ENCODE results near the gene POLR2E. TPM values are rescaled to one million over a fixed set of nuclear protein-coding genes. Genes with fewer than 3 reads are reported as not detected.
A peak's percentile ranks its signal among the peaks of the same experiment; 100 is the strongest.

Gene POLR2E
- polyA plus RNA-seq, 1 donor (not counting 4 experiments of a cell fraction or from before 2014, with no cell fraction given), result 178 TPM

DNA sequence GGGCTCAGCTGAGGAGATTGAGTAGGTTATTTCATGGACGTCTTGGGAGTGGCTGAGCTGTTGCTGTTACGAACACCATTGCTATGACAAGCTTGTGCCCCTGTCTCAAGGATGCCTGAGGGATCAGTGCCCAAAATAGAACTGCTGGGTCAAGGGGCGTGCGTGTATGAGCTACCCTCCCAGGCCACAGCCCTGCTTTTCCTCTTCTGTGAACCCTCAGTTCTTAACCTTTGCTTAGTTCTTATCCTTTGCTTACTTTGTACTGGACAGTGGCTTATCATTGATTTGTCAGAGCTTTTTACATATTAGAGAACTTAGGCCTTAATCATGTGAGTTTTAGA lies 19.2 kb downstream of the POLR2E start:
- dilution Hi-C loops (cut with MboI; ENCODE audit: extremely low pct_ligation_motif_present, low sequenced_read_pairs), result no loop called here
- FAIRE-seq (no peak), DNase-seq (ENCODE audit: low read depth, low spot score) (no peak)
- no peak overlapping the region for H3K4me2 ChIP-seq (ENCODE audit: control insufficient read depth, extremely low read depth, insufficient read depth, low read depth, low read length)
- H3K9me3 ChIP-seq (ENCODE audit: control insufficient read depth, low read depth, low read length), result no peaks in the 10 kb centered on the region
- H3K4me1 ChIP-seq (ENCODE audit: control insufficient read depth, extremely low read depth, insufficient read depth, low read length), result peaks cover 9% of the 10 kb centered on the region
- H3K9ac ChIP-seq (ENCODE audit: control insufficient read depth, extremely low read depth, insufficient read depth, low read length), result no peak overlapping the region
- H3K27me3 ChIP-seq (ENCODE audit: control insufficient read depth, extremely low read depth, insufficient read depth, low read length), result peaks cover 5% of the 10 kb centered on the region
- H3K4me3 ChIP-seq (ENCODE audit: control insufficient read depth in 2 of 3, extremely low read depth in 1 of 3, insufficient read depth in 2 of 3, low read depth in 1 of 3, low read length in 3 of 3), result no peak overlapping the region
- no peaks in the 10 kb centered on the region for H4K20me1 ChIP-seq (ENCODE audit: control insufficient read depth, extremely low read depth, insufficient read depth, low read length)
- no peaks in the 10 kb centered on the region for H3K79me2 ChIP-seq (ENCODE audit: control insufficient read depth, insufficient read depth, low read length)
- H3K36me3 ChIP-seq (ENCODE audit: control insufficient read depth in 2 of 2, extremely low read depth in 1 of 2, insufficient read depth in 2 of 2, low read length in 2 of 2), result no peaks in the 10 kb centered on the region
- TF ChIP-seq EZH2 (IDR thresholded peaks at IDR 0.05; ENCODE audit: low read length), result no peak
- TF ChIP-seq, protein P1, sequence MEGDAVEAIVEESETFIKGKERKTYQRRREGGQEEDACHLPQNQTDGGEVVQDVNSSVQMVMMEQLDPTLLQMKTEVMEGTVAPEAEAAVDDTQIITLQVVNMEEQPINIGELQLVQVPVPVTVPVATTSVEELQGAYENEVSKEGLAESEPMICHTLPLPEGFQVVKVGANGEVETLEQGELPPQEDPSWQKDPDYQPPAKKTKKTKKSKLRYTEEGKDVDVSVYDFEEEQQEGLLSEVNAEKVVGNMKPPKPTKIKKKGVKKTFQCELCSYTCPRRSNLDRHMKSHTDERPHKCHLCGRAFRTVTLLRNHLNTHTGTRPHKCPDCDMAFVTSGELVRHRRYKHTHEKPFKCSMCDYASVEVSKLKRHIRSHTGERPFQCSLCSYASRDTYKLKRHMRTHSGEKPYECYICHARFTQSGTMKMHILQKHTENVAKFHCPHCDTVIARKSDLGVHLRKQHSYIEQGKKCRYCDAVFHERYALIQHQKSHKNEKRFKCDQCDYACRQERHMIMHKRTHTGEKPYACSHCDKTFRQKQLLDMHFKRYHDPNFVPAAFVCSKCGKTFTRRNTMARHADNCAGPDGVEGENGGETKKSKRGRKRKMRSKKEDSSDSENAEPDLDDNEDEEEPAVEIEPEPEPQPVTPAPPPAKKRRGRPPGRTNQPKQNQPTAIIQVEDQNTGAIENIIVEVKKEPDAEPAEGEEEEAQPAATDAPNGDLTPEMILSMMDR (optimal IDR thresholded peaks at IDR 0.05 in 1 of 3, IDR thresholded peaks at IDR 0.05 in 1 of 3, conservative IDR thresholded peaks at IDR 0.05 in 1 of 3; ENCODE audit: extremely low read depth in 1 of 3, insufficient read depth in 2 of 3, low read length in 3 of 3), result no peak
- H3K9me1 ChIP-seq (ENCODE audit: control insufficient read depth, extremely low read depth, insufficient read depth, low read length), result no peaks in the 10 kb centered on the region
- H3K27ac ChIP-seq (ENCODE audit: control insufficient read depth, insufficient read depth, low read length), result no peak overlapping the region
- no peak overlapping the region for H2AFZ ChIP-seq (ENCODE audit: control insufficient read depth, low read length)

DNA sequence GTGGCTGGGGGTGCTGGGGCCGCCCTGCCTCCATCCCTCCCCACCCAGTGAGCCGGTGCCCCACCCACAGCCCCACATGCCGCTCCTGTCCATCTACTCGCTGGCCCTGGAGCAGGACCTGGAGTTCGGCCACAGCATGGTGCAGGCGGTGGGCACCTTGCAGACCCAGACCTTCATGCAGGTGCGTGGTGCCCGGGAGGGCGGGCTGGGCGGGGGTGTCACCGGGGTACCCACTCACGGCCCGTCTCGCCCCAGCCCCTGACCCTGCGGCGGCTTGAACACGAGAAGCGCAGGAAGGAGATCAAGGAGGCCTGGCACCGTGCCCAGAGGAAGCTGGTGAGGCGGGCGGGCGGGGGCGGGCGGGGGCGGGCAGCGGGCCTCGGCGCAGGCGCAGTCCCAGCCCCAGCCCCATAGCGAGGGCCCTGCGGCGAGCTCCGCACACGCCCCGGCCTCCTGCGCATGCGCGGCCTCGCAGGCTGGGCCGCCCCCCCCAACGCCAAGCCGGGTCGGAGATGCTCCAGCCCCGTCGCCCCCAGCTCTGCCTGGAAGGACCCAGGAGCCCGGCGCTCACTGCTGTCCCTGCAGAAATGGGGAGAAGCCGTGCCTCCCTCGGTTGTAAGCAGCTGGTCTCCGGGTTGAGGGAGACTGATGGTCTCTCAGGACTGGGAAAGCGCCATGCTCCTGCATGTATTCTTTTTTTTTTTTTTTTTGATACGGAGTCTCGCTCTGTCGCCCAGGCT lies 20.5 kb downstream of the POLR2E start:
- Histone ChIP-seq H3K27ac (ENCODE audit: control insufficient read depth, insufficient read depth, low read length) (no peak overlapping the region), H3K4me1 (ENCODE audit: control insufficient read depth, extremely low read depth, insufficient read depth, low read length) (peaks cover 9% of the 10 kb centered on the region), H3K79me2 (ENCODE audit: control insufficient read depth, insufficient read depth, low read length) (no peaks in the 10 kb centered on the region), H3K36me3 (ENCODE audit: control insufficient read depth in 2 of 2, extremely low read depth in 1 of 2, insufficient read depth in 2 of 2, low read length in 2 of 2) (no peaks in the 10 kb centered on the region), H3K4me3 (ENCODE audit: control insufficient read depth in 2 of 3, extremely low read depth in 1 of 3, insufficient read depth in 2 of 3, low read depth in 1 of 3, low read length in 3 of 3) (peak overlapping the region in 2 of 3 experiments; percentile 33 to 57), H2AFZ (ENCODE audit: control insufficient read depth, low read length) (peak overlapping the region; percentile 46), H3K9me3 (ENCODE audit: control insufficient read depth, low read depth, low read length) (no peaks in the 10 kb centered on the region), H3K9me1 (ENCODE audit: control insufficient read depth, extremely low read depth, insufficient read depth, low read length) (no peaks in the 10 kb centered on the region), H3K4me2 (ENCODE audit: control insufficient read depth, extremely low read depth, insufficient read depth, low read depth, low read length) (peak overlapping the region; percentile 64), H3K27me3 (ENCODE audit: control insufficient read depth, extremely low read depth, insufficient read depth, low read length) (peaks cover 12% of the 10 kb centered on the region), H3K9ac (ENCODE audit: control insufficient read depth, extremely low read depth, insufficient read depth, low read length) (peak overlapping the region; percentile 33), H4K20me1 (ENCODE audit: control insufficient read depth, extremely low read depth, insufficient read depth, low read length) (no peaks in the 10 kb centered on the region)
- dilution Hi-C loops (cut with MboI; ENCODE audit: extremely low pct_ligation_motif_present, low sequenced_read_pairs), result no loop called here
- no peak for DNase-seq (ENCODE audit: low read depth, low spot score)
- no peak for TF ChIP-seq EZH2 (IDR thresholded peaks at IDR 0.05; ENCODE audit: low read length)
- TF ChIP-seq, protein P1 (optimal IDR thresholded peaks at IDR 0.05 in 1 of 3, IDR thresholded peaks at IDR 0.05 in 1 of 3, conservative IDR thresholded peaks at IDR 0.05 in 1 of 3; ENCODE audit: extremely low read depth in 1 of 3, insufficient read depth in 2 of 3, low read length in 3 of 3), result no peak
- no peak for FAIRE-seq
